HCT116 (cell line): ENCODE measurements around the gene NASP. TPM values are rescaled to one million over a fixed set of nuclear protein-coding genes. Genes with fewer than 3 reads are reported as not detected.

Experiments used
- ATAC-seq: fragments of 200-7000 bp; cut with Tn5 transposase; 2 replicates; pipeline ENCODE4 v1.9.1; 2020; ENCODE audit warnings: mild to moderate bottlenecking, moderate library complexity
- BruUV-seq: library from RNA; stranded (reverse); fragments of 400-500 nt; replicated peaks from 2 replicates; lab custom pipeline; 2021; lab: Mats Ljungman, UMichigan
- CTCF ChIA-PET: fragments of 300-600 bp; sonication (Branson Sonifier 250); formaldehyde crosslinking; loops from one replicate; lab custom pipeline; 2021; ENCODE audit warnings: antibody characterized with exemption; lab: Charles Lee
- POLR2A ChIA-PET: fragments of 300-600, 350-600 bp; sonication (Branson Sonifier 250); formaldehyde crosslinking; loops from one replicate; lab custom pipeline; 2021; ENCODE audit warnings: antibody characterized with exemption; lab: Charles Lee
- RAD21 ChIA-PET, 2 experiments: fragments of 300-600 bp; sonication (Branson Sonifier 250); formaldehyde crosslinking; loops; one replicate each; lab custom pipeline; 2023; ENCODE audit warnings: low total read pairs in 2 of 2; ENCODE audit not compliant: uncharacterized antibody in 2 of 2, unreplicated experiment in 2 of 2, low non-redundant PET in 1 of 2; lab: Charles Lee
- DNase-seq: peaks from one replicate; pipeline ENCODE4 v3.0.0-alpha.2; 2010; ENCODE audit warnings: low read depth, low spot score
- H2AFZ ChIP-seq: fragments of 200-600 bp; shearing (Covaris generic), sonication (generic); 2 replicates; pipeline ENCODE4 v1.6.1; 2017; ENCODE audit warnings: low read depth, mixed run types, mixed read lengths, antibody characterized with exemption, low read length; ENCODE audit not compliant: poor library complexity, severe bottlenecking
- H3K27ac ChIP-seq: 2 replicates; pipeline ENCODE4 v1.5.1; 2012; ENCODE audit warnings: low read depth, low read length
- H3K27me3 ChIP-seq: fragments of 200-600 bp; sonication (generic); 2 replicates; pipeline ENCODE4 v1.6.1; 2016; ENCODE audit warnings: mixed run types, low read length, mixed read lengths; ENCODE audit not compliant: insufficient read depth
- H3K36me3 ChIP-seq, 2 experiments: fragments of 200-500 bp in 1 of 2; fragments of 200-600 bp in 1 of 2; sonication (Bioruptor generic) in 1 of 2; sonication (generic) in 1 of 2; 2 replicates each; pipeline versions ENCODE4 v1.5.1 to v1.6.1; 2014 to 2016; ENCODE audit warnings: low read length in 2 of 2, inconsistent platforms in 1 of 2, mixed read lengths in 1 of 2, mixed run types in 1 of 2; ENCODE audit not compliant: insufficient read depth in 2 of 2, control insufficient read depth in 1 of 2
- H3K4me1 ChIP-seq, 2 experiments: fragments of 200-600 bp in 1 of 2; sonication (generic) in 1 of 2; 2 replicates each; pipeline versions ENCODE4 v1.5.1 to v1.6.1; 2012 to 2017; ENCODE audit warnings: low read length in 2 of 2, inconsistent platforms in 1 of 2, mild to moderate bottlenecking in 1 of 2, mixed read lengths in 1 of 2, mixed run types in 1 of 2, moderate library complexity in 1 of 2; ENCODE audit not compliant: insufficient read depth in 2 of 2, control insufficient read depth in 1 of 2
- H3K4me2 ChIP-seq: fragments of 200-600 bp; sonication (generic); 2 replicates; pipeline ENCODE4 v1.6.1; 2017; ENCODE audit warnings: mixed run types, low read length, mixed read lengths
- H3K4me3 ChIP-seq, 2 experiments: fragments of 200-600 bp in 1 of 2; sonication (generic) in 1 of 2; replicated peaks in 1 of 2; 2 replicates each; pipeline ENCODE4 v1.5.1; 2011 to 2016; ENCODE audit warnings: low read length in 2 of 2, control low read depth in 1 of 2, low read depth in 1 of 2, mild to moderate bottlenecking in 1 of 2, mixed read lengths in 1 of 2, mixed run types in 1 of 2
- H3K79me2 ChIP-seq: fragments of 200-600 bp; sonication (generic); 2 replicates; pipeline ENCODE4 v1.6.1; 2017; ENCODE audit warnings: mild to moderate bottlenecking, mixed run types, low read length, moderate library complexity, mixed read lengths; ENCODE audit not compliant: insufficient read depth
- H3K9ac ChIP-seq: fragments of 200-600 bp; sonication (generic); 2 replicates; pipeline ENCODE4 v1.6.1; 2016; ENCODE audit warnings: low read length, mixed read lengths
- H3K9me2 ChIP-seq: fragments of 200-600 bp; sonication (generic), shearing (Covaris generic); 2 replicates; pipeline ENCODE4 v1.6.1; 2017; ENCODE audit warnings: mixed run types, mild to moderate bottlenecking, moderate library complexity; ENCODE audit not compliant: insufficient read depth
- H3K9me3 ChIP-seq, 2 experiments: fragments of 200-500 bp in 1 of 2; fragments of 200-600 bp in 1 of 2; sonication (Bioruptor generic) in 1 of 2; sonication (generic) in 1 of 2; 2 replicates each; pipeline ENCODE4 v1.6.1; 2014 to 2017; ENCODE audit warnings: low read length in 2 of 2, mixed read lengths in 2 of 2, inconsistent platforms in 1 of 2, low read depth in 1 of 2, mild to moderate bottlenecking in 1 of 2, mixed run types in 1 of 2, moderate library complexity in 1 of 2; ENCODE audit not compliant: control insufficient read depth in 1 of 2, insufficient read depth in 1 of 2
- H4K20me1 ChIP-seq: fragments of 200-600 bp; sonication (generic), shearing (Covaris generic); 2 replicates; pipeline ENCODE4 v1.6.1; 2017; ENCODE audit warnings: mixed run types, mild to moderate bottlenecking, moderate library complexity; ENCODE audit not compliant: insufficient read depth
- ATF3 ChIP-seq: IDR thresholded peaks from 2 replicates; pipeline ENCODE4 v1.6.1; 2012
- CEBPB ChIP-seq: IDR thresholded peaks from 2 replicates; pipeline ENCODE4 v1.6.1; 2012; ENCODE audit warnings: low read depth
- EGR1 ChIP-seq: IDR thresholded peaks from 2 replicates; pipeline ENCODE4 v1.6.1; 2012; ENCODE audit warnings: low read depth
- ELF1 ChIP-seq: IDR thresholded peaks from 2 replicates; pipeline ENCODE4 v1.6.1; 2012; ENCODE audit warnings: low read depth, borderline replicate concordance
- JUND ChIP-seq: IDR thresholded peaks from 2 replicates; pipeline ENCODE4 v1.6.1; 2012
- REST ChIP-seq: IDR thresholded peaks from 2 replicates; pipeline ENCODE4 v1.6.1; 2012; ENCODE audit warnings: low read depth
- SIN3A ChIP-seq: IDR thresholded peaks from 2 replicates; pipeline ENCODE4 v1.6.1; 2012; ENCODE audit warnings: low read depth
- TCF7L2 ChIP-seq: IDR thresholded peaks from 2 replicates; pipeline ENCODE4 v1.7.0; 2011; ENCODE audit warnings: borderline replicate concordance, inconsistent platforms; ENCODE audit not compliant: insufficient read depth, insufficient read length; ENCODE audit errors: extremely low read depth
- YY1 ChIP-seq: IDR thresholded peaks from 2 replicates; pipeline ENCODE4 v1.6.1; 2011; ENCODE audit warnings: low read length, low read depth, moderate library complexity, mild to moderate bottlenecking; ENCODE audit not compliant: insufficient replicate concordance; ENCODE audit errors: extremely low read depth
- ZBTB33 ChIP-seq: IDR thresholded peaks from 2 replicates; pipeline ENCODE4 v1.6.1; 2011; ENCODE audit warnings: mild to moderate bottlenecking, low read length, moderate library complexity; ENCODE audit not compliant: insufficient replicate concordance; ENCODE audit errors: extremely low read depth
- intact Hi-C: fragments of 100-400 bp; cut with micrococcal nuclease; formaldehyde crosslinking; loops from 2 replicates; pipeline ENCODE4 v1.10.0; 2022
- total RNA-seq: library from RNA; stranded (reverse); gene quantifications from one replicate; pipeline ENCODE4 v1.2.1, GENCODE V29; 2021; ENCODE audit not compliant: unreplicated experiment

The NASP gene
- total RNA-seq, 1 experiment from 2014 or later: 185 TPM

- TF ChIP-seq ZBTB33: no peak
- no peak for TF ChIP-seq SIN3A
- no peak for TF ChIP-seq TCF7L2
- no peak for TF ChIP-seq EGR1
- no peak for TF ChIP-seq ELF1
- no peak for TF ChIP-seq CEBPB
These were observed 38.8 kb upstream of the NASP start (continued) for GRCh38 chr1:45545019-45545493.

- BruUV-seq: no TSS peak
- Histone ChIP-seq H3K4me1 (peaks cover 2 to 8% of the 10 kb centered on the region in 2 experiments; a peak in 3 of 4 replicates), H3K79me2 (peaks cover 1% of the 10 kb centered on the region; the same call in 1 of the 2 replicates), H3K4me2 (no peak overlapping the region), H3K9me3 (no peaks in the 10 kb centered on the region), H4K20me1 (no peaks in the 10 kb centered on the region), H3K36me3 (no peaks in the 10 kb centered on the region), H3K9me2 (peaks cover 2% of the 10 kb centered on the region; the same call in 1 of the 2 replicates), H3K9ac (no peak overlapping the region), H3K27me3 (no peaks in the 10 kb centered on the region), H3K4me3 (no peak overlapping the region), H2AFZ (no peak overlapping the region), H3K27ac (no peak overlapping the region)
- DNase-seq: no peak
- CTCF ChIA-PET: no interaction called here
- no peak for TF ChIP-seq JUND
- no peak for TF ChIP-seq REST
- TF ChIP-seq ELF1: no peak
- no peak for TF ChIP-seq ATF3
- no peak for TF ChIP-seq YY1
- RAD21 ChIA-PET: no interaction called here
- no peak for ATAC-seq
- POLR2A ChIA-PET: interaction anchor here (1.8 kb wide), 1 partner anchor 24 kb away, joined by 11 read pairs; the partner anchor contains the start of gene PRDX1
- intact Hi-C loops: no loop called here
These were observed 38.1 kb upstream of the NASP start for GRCh38 chr1:45545553-45546310.
